Body of pancreas (tissue), 4 donors: Measurements from ENCODE around the gene AHCYL2. TPM values are rescaled to one million over a fixed set of nuclear protein-coding genes. Genes with fewer than 3 reads are reported as not detected.

Experiments
- ATAC-seq: fragments of 150-250 bp; one replicate; pipeline ENCODE4 v1.9.1; 2016
- DNase-seq, 4 donors: peaks; one replicate each; pipeline ENCODE4 v3.0.0-alpha.2; 2019
- H3K27ac ChIP-seq, 4 donors: fragments of 200-600 bp; sonication (generic); 1 replicate in 3 of 4; 2 replicates in 1 of 4; pipeline versions ENCODE4 v1.5.1 to v1.6.1; 2016 to 2019; ENCODE audit warnings: mild to moderate bottlenecking in 1 of 4, mixed read lengths in 1 of 4, moderate library complexity in 1 of 4
- H3K27me3 ChIP-seq, 2 donors: fragments of 200-600 bp; sonication (generic); one replicate each; pipeline ENCODE4 v1.6.0; 2016; ENCODE audit warnings: mild to moderate bottlenecking in 1 of 2
- H3K36me3 ChIP-seq, 2 donors: fragments of 200-600 bp; sonication (generic); replicated peaks in 1 of 2; 2 replicates each; pipeline ENCODE4 v1.5.1; 2016; ENCODE audit warnings: low read depth in 2 of 2; ENCODE audit not compliant: insufficient read depth in 1 of 2
- H3K4me1 ChIP-seq: fragments of 200-600 bp; sonication (generic); one replicate; pipeline ENCODE4 v1.6.0; 2016
- H3K4me3 ChIP-seq, 2 donors: fragments of 200-600 bp; sonication (generic); 1 replicate in 1 of 2; 2 replicates in 1 of 2; pipeline ENCODE4 v1.5.1; 2016 to 2019
- H3K9me3 ChIP-seq, 3 donors: fragments of 200-600 bp; sonication (generic); 1 replicate in 2 of 3; 2 replicates in 1 of 3; pipeline ENCODE4 v1.5.1; 2016
- CTCF ChIP-seq, 7 experiments: fragments of 450-650 bp in 4 of 7; fragments of 200-600 bp in 3 of 7; sonication (generic) in 3 of 7; IDR thresholded peaks; one replicate each; pipeline ENCODE4 v1.5.1; 2016 to 2019; ENCODE audit warnings: antibody characterized with exemption in 7 of 7
- POLR2A ChIP-seq, 3 donors: fragments of 450-650 bp; IDR thresholded peaks; one replicate each; pipeline ENCODE4 v1.6.1; 2016; ENCODE audit warnings: antibody characterized with exemption in 3 of 3, mild to moderate bottlenecking in 2 of 3
- WGBS, 2 donors: methylation state at CpG; one replicate each; pipeline ENCODE4 v1.1.5; 2017; 5-methylcytosine and 5-hydroxymethylcytosine counted together
- intact Hi-C: fragments of 100-400 bp; cut with DNase I; formaldehyde crosslinking; loops from one replicate; pipeline ENCODE4 v1.15.1; 2023
- total RNA-seq, 2 donors: library from RNA; depleted of rRNA; stranded (reverse); fragments of >200 nt; gene quantifications; one replicate each; pipeline ENCODE4 v1.1.0, GENCODE V29; 2016

Gene AHCYL2
- total RNA-seq, 2 donors from 2014 or later: 9.3 to 51.4 TPM

- Histone ChIP-seq H3K27me3 (no peaks in the 10 kb centered on the region), H3K4me1 (no peaks in the 10 kb centered on the region), H3K9me3 (no peaks in the 10 kb centered on the region), H3K4me3 (no peak overlapping the region), H3K27ac (no peak overlapping the region), H3K36me3 (no peaks in the 10 kb centered on the region)
- intact Hi-C loops: loop anchor here (10.0 kb wide), 1 partner anchor 250 kb away; no protein-coding TSS in a partner anchor
- no peak for ATAC-seq
- no peak for TF ChIP-seq CTCF (IDR thresholded peaks at IDR 0.05)
- no peak for TF ChIP-seq POLR2A (IDR thresholded peaks at IDR 0.05)
- DNase-seq: no peak
- WGBS, 2 donors: 75 to 80% methylated on average over 2 of the region's 2 CpGs
Observed at GRCh38 chr7:129465080-129465479, 240.2 kb downstream of the AHCYL2 start.

GRCh38 chr7:129466796-129467195, 242.0 kb downstream of the AHCYL2 start:
- Histone ChIP-seq H3K27me3 (no peaks in the 10 kb centered on the region), H3K27ac (no peak overlapping the region), H3K4me3 (no peak overlapping the region), H3K9me3 (no peaks in the 10 kb centered on the region), H3K36me3 (no peaks in the 10 kb centered on the region), H3K4me1 (no peaks in the 10 kb centered on the region)
- TF ChIP-seq POLR2A (IDR thresholded peaks at IDR 0.05) (no peak), CTCF (IDR thresholded peaks at IDR 0.05) (no peak)
- ATAC-seq (no peak), DNase-seq (no peak)
- intact Hi-C loops: loop anchor here (10.0 kb wide), 1 partner anchor 252 kb away; no protein-coding TSS in a partner anchor
- WGBS, 2 donors: 78 to 91% methylated on average over 3 of the region's 3 CpGs

DNA sequence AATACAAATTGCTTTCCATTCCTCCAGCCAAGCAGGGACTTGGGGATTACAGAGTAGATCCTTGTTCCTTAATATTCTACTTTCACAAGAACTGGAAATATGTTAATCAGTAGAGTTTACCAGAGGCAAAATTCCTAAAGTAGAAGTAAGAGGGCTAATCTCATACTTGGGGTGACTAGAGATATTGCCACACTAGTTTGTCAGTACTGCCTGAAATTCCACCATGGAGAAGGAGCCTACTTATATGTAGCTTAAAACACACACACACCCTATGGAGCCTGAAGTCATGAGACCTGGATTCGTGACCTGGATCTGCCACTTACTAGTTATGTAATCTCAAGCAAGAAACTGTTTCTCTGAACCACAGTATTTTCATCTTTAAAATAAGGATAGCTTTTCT, 243.3 kb downstream of the AHCYL2 start:
- Histone ChIP-seq H3K36me3 (no peaks in the 10 kb centered on the region), H3K4me1 (no peaks in the 10 kb centered on the region), H3K9me3 (no peaks in the 10 kb centered on the region), H3K27me3 (no peaks in the 10 kb centered on the region), H3K4me3 (no peak overlapping the region), H3K27ac (no peak overlapping the region)
- DNase-seq (no peak), ATAC-seq (no peak)
- WGBS, 2 donors: 65 to 74% methylated on average over 1 of the region's 1 CpG
- no peak for TF ChIP-seq CTCF (IDR thresholded peaks at IDR 0.05)
- no peak for TF ChIP-seq POLR2A (IDR thresholded peaks at IDR 0.05)
- intact Hi-C loops: loop anchor here (10.0 kb wide), 1 partner anchor 253 kb away; no protein-coding TSS in a partner anchor

DNA sequence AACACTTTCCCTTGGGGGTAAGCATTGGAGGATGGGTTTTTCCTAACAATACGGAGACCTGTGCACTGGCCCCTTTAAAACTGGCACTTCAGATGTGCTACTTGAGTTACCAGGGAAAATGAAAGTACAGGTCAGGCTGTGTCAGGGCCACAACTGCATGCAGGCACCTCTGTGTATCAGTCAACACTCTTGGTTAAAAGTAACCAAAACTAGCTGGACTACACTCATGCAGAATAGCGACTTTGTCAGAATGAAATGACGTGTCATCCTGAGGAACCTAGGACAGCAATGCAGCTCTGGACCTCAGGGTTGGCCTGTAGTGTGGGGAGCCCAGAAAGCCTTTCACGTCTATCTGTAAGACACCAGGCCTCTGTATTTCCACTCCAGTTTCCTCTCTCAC, 243.7 kb downstream of the AHCYL2 start:
- H3K9me3 ChIP-seq: no peaks in the 10 kb centered on the region
- no peak for DNase-seq
- H3K36me3 ChIP-seq: no peaks in the 10 kb centered on the region
- 60 to 68% methylated on average over 4 of the region's 4 CpGs for WGBS, 2 donors
- intact Hi-C loops: loop anchor here (10.0 kb wide), 1 partner anchor 254 kb away; no protein-coding TSS in a partner anchor
- no peak overlapping the region for H3K4me3 ChIP-seq
- H3K4me1 ChIP-seq: no peaks in the 10 kb centered on the region
- no peak for ATAC-seq
- TF ChIP-seq POLR2A (IDR thresholded peaks at IDR 0.05) (no peak), CTCF (IDR thresholded peaks at IDR 0.05) (no peak)
- H3K27me3 ChIP-seq: no peaks in the 10 kb centered on the region
- no peak overlapping the region for H3K27ac ChIP-seq

GRCh38 chr7:129469930-129470329, 245.1 kb downstream of the AHCYL2 start:
- H3K27me3 ChIP-seq: no peaks in the 10 kb centered on the region
- no peak for ATAC-seq
- no peaks in the 10 kb centered on the region for H3K4me1 ChIP-seq
- no peak overlapping the region for H3K4me3 ChIP-seq
- H3K27ac ChIP-seq: no peak overlapping the region
- no peak for TF ChIP-seq CTCF (IDR thresholded peaks at IDR 0.05)
- H3K9me3 ChIP-seq: no peaks in the 10 kb centered on the region
- intact Hi-C loops: loop anchor here (10.0 kb wide), 2 partner anchors 105 to 255 kb away; no protein-coding TSS in a partner anchor
- no peak for DNase-seq
- H3K36me3 ChIP-seq: no peaks in the 10 kb centered on the region
